Measurements from ENCODE around the gene RNF212.

RNF212 gene

DNA sequence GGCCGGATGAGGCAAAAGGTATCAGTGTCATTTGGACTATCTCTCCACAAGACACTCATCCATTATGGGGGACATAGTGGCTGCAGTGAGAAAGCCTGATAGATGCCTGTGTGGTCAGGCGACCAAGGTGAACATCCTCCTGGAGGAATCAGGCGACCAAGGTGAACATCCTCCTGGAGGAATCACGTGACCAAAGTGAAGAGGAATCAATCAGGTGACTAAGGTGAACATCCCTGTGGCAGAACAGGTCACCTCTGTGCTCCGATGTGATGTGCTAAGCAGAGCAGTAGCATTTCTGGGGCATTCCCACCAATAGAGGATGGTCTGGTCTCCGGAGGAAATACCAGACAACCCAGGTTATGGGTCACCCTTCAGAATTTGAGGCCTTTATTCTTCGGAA, 44.0 kb downstream of the RNF212 start:
- no peak overlapping the region for H3K27ac ChIP-seq (ENCODE audit: insufficient read depth, low read depth, low read length, poor library complexity, severe bottlenecking)
- WGBS, 2 experiments: 91 to 92% methylated on average over 7 of the region's 7 CpGs
- no peaks in the 10 kb centered on the region for H3K4me1 ChIP-seq (ENCODE audit: control insufficient read depth, insufficient read depth, low read length)
- no peaks in the 10 kb centered on the region for H3K36me3 ChIP-seq (ENCODE audit: control insufficient read depth, insufficient read depth, low read length)
- H3K9me3 ChIP-seq (ENCODE audit: control insufficient read depth, low read length): no peaks in the 10 kb centered on the region
- peaks cover 10% of the 10 kb centered on the region for H3K27me3 ChIP-seq (ENCODE audit: control insufficient read depth, insufficient read depth, low read length, poor library complexity, severe bottlenecking)
- H3K4me3 ChIP-seq (ENCODE audit: insufficient read depth, low read depth, low read length): no peak overlapping the region

- Histone ChIP-seq H3K27ac (ENCODE audit: insufficient read depth, low read depth, low read length, poor library complexity, severe bottlenecking) (no peak overlapping the region), H3K4me1 (ENCODE audit: control insufficient read depth, insufficient read depth, low read length) (no peaks in the 10 kb centered on the region), H3K9me3 (ENCODE audit: control insufficient read depth, low read length) (no peaks in the 10 kb centered on the region), H3K36me3 (ENCODE audit: control insufficient read depth, insufficient read depth, low read length) (no peaks in the 10 kb centered on the region), H3K4me3 (ENCODE audit: insufficient read depth, low read depth, low read length) (no peak overlapping the region), H3K27me3 (ENCODE audit: control insufficient read depth, insufficient read depth, low read length, poor library complexity, severe bottlenecking) (peaks cover 17% of the 10 kb centered on the region)
- WGBS, 2 experiments: 71 to 75% methylated on average over 3 to 4 of the region's 4 CpGs
Observed at GRCh38 chr4:1065732-1066131, 47.6 kb downstream of the RNF212 start.

GRCh38 chr4:1062419-1062818, 50.9 kb downstream of the RNF212 start:
- Histone ChIP-seq H3K4me3 (ENCODE audit: insufficient read depth, low read depth, low read length) (no peak overlapping the region), H3K36me3 (ENCODE audit: control insufficient read depth, insufficient read depth, low read length) (no peaks in the 10 kb centered on the region), H3K27me3 (ENCODE audit: control insufficient read depth, insufficient read depth, low read length, poor library complexity, severe bottlenecking) (peaks cover 17% of the 10 kb centered on the region), H3K27ac (ENCODE audit: insufficient read depth, low read depth, low read length, poor library complexity, severe bottlenecking) (no peak overlapping the region), H3K9me3 (ENCODE audit: control insufficient read depth, low read length) (no peaks in the 10 kb centered on the region), H3K4me1 (ENCODE audit: control insufficient read depth, insufficient read depth, low read length) (no peaks in the 10 kb centered on the region)
- 76 to 79% methylated on average over 7 of the region's 7 CpGs for WGBS, 2 experiments

DNA sequence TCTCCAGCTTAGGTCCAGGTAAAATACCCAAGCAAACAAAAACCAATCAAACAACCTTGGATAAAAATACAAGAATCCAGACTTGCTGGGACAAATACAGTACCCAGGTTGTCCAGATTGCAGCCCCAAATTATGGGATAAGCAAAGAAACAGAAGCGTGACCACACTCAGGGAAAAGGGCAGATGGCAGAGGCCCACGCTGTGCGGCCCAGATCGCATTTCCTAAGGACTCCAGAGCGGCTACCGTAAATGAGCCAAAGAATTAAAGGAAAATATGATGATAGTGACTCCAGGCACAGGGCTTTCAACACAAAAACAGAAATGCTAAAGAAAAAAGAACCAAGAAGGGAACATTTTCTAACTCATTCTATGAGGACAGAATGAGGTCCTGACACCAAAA, 51.6 kb downstream of the RNF212 start:
- Histone ChIP-seq H3K27me3 (ENCODE audit: control insufficient read depth, insufficient read depth, low read length, poor library complexity, severe bottlenecking) (peaks cover 15% of the 10 kb centered on the region), H3K36me3 (ENCODE audit: control insufficient read depth, insufficient read depth, low read length) (no peaks in the 10 kb centered on the region), H3K27ac (ENCODE audit: insufficient read depth, low read depth, low read length, poor library complexity, severe bottlenecking) (no peak overlapping the region), H3K9me3 (ENCODE audit: control insufficient read depth, low read length) (no peaks in the 10 kb centered on the region), H3K4me1 (ENCODE audit: control insufficient read depth, insufficient read depth, low read length) (no peaks in the 10 kb centered on the region), H3K4me3 (ENCODE audit: insufficient read depth, low read depth, low read length) (no peak overlapping the region)
- 90 to 95% methylated on average over 6 of the region's 6 CpGs for WGBS, 2 experiments

GRCh38 chr4:1061056-1061700, 52.2 kb downstream of the RNF212 start:
- H3K27ac ChIP-seq (ENCODE audit: insufficient read depth, low read depth, low read length, poor library complexity, severe bottlenecking): no peak overlapping the region
- H3K4me1 ChIP-seq (ENCODE audit: control insufficient read depth, insufficient read depth, low read length): no peaks in the 10 kb centered on the region
- WGBS, 2 experiments: 88 to 89% methylated on average over 14 of the region's 14 CpGs
- H3K4me3 ChIP-seq (ENCODE audit: insufficient read depth, low read depth, low read length): no peak overlapping the region
- no peaks in the 10 kb centered on the region for H3K36me3 ChIP-seq (ENCODE audit: control insufficient read depth, insufficient read depth, low read length)
- H3K9me3 ChIP-seq (ENCODE audit: control insufficient read depth, low read length): no peaks in the 10 kb centered on the region
- H3K27me3 ChIP-seq (ENCODE audit: control insufficient read depth, insufficient read depth, low read length, poor library complexity, severe bottlenecking): peaks cover 20% of the 10 kb centered on the region

DNA sequence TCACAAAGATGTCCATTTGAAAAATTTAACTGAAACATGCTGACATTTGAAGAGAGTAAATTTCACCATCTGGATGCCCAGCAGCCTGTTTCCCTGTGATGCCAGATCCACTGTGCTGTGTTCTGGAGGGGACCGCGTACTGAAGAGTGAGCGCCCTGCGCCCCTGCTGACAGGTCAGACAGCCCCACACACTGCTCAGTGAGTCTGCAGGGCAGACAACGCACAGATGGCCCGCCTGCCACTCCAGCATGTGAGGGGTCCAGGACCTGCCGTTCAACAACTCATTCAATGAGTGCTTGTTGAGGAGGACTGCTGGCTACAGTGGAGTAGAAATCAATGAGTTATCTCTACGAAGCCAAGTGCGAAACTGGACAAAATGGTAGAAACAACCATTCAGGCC, 52.7 kb downstream of the RNF212 start:
- H3K4me3 ChIP-seq (ENCODE audit: insufficient read depth, low read depth, low read length): no peak overlapping the region
- 90 to 94% methylated on average over 9 of the region's 9 CpGs for WGBS, 2 experiments
- H3K9me3 ChIP-seq (ENCODE audit: control insufficient read depth, low read length): no peaks in the 10 kb centered on the region
- H3K27me3 ChIP-seq (ENCODE audit: control insufficient read depth, insufficient read depth, low read length, poor library complexity, severe bottlenecking): peaks cover 24% of the 10 kb centered on the region
- H3K36me3 ChIP-seq (ENCODE audit: control insufficient read depth, insufficient read depth, low read length): no peaks in the 10 kb centered on the region
- no peak overlapping the region for H3K27ac ChIP-seq (ENCODE audit: insufficient read depth, low read depth, low read length, poor library complexity, severe bottlenecking)
- no peaks in the 10 kb centered on the region for H3K4me1 ChIP-seq (ENCODE audit: control insufficient read depth, insufficient read depth, low read length)

DNA sequence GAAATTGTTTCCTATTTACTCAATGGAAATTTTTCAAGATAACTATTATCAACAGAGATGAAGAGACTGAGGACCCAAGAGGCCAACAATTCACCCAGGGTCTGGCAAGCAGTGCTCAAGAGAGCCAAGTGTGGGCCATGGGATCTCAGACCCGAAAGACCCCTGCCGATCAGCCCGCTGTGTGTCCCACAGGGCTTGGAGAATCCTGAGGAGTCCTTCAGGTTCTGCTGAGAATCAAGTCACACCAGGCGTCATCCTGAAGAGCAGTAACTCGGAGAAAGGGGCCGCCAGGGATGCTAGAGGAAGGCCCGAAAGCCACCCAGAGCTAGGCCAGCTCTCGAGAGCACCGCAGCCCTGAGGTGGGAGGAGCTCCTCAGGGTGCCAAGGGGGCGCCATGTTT, 53.2 kb downstream of the RNF212 start:
- WGBS, 2 experiments: 72 to 77% methylated on average over 10 of the region's 10 CpGs
- Histone ChIP-seq H3K27ac (ENCODE audit: insufficient read depth, low read depth, low read length, poor library complexity, severe bottlenecking) (no peak overlapping the region), H3K36me3 (ENCODE audit: control insufficient read depth, insufficient read depth, low read length) (no peaks in the 10 kb centered on the region), H3K4me3 (ENCODE audit: insufficient read depth, low read depth, low read length) (no peak overlapping the region), H3K27me3 (ENCODE audit: control insufficient read depth, insufficient read depth, low read length, poor library complexity, severe bottlenecking) (peaks cover 27% of the 10 kb centered on the region), H3K9me3 (ENCODE audit: control insufficient read depth, low read length) (no peaks in the 10 kb centered on the region), H3K4me1 (ENCODE audit: control insufficient read depth, insufficient read depth, low read length) (no peaks in the 10 kb centered on the region)

GRCh38 chr4:1058997-1059665, 54.2 kb downstream of the RNF212 start:
- Histone ChIP-seq H3K9me3 (ENCODE audit: control insufficient read depth, low read length) (no peaks in the 10 kb centered on the region), H3K4me1 (ENCODE audit: control insufficient read depth, insufficient read depth, low read length) (no peaks in the 10 kb centered on the region), H3K36me3 (ENCODE audit: control insufficient read depth, insufficient read depth, low read length) (no peaks in the 10 kb centered on the region), H3K27ac (ENCODE audit: insufficient read depth, low read depth, low read length, poor library complexity, severe bottlenecking) (no peak overlapping the region), H3K4me3 (ENCODE audit: insufficient read depth, low read depth, low read length) (no peak overlapping the region), H3K27me3 (ENCODE audit: control insufficient read depth, insufficient read depth, low read length, poor library complexity, severe bottlenecking) (peaks cover 33% of the 10 kb centered on the region)
- WGBS, 2 experiments: 81 to 82% methylated on average over 16 of the region's 16 CpGs

DNA sequence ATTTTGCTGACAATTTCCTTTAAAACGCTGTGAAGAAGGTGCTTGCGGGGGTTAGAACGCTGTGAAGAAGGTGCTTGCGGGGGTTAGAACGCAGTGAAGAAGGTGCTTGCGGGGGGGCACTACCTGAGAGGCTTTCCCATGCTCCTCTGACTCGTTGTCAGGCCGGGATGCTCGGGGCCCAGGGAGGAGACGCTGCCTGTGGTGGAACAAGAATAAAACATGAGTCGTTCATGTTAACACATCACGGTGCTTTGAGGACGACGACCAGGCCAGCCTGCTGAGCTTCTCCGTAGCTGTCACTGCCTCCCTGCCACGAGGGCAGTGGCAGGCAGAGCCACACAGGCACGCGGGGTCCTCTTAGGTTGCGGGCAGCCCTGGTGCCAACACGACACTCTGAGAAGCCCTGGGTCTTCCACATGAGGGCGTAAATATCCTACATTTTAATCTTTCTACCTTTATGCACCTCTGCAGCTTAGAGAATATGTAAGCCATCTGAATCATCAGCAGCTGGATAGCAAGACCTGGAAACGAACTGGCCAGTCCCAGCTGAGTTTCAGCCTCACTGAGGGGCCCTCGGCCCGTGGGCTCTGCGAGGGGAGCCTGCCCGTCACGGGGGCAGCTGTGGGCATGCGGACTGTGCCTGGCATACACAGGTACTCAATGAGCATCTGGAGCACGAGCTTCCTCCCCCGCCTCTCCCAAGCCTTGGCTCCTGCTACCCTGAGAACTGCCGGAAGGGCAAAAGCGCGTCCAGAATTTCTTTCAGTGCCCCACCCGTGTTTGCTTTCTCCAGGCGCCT, 55.0 kb downstream of the RNF212 start:
- Histone ChIP-seq H3K36me3 (ENCODE audit: control insufficient read depth, insufficient read depth, low read length) (no peaks in the 10 kb centered on the region), H3K27ac (ENCODE audit: insufficient read depth, low read depth, low read length, poor library complexity, severe bottlenecking) (no peak overlapping the region), H3K27me3 (ENCODE audit: control insufficient read depth, insufficient read depth, low read length, poor library complexity, severe bottlenecking) (peaks cover 39% of the 10 kb centered on the region), H3K4me3 (ENCODE audit: insufficient read depth, low read depth, low read length) (no peak overlapping the region), H3K4me1 (ENCODE audit: control insufficient read depth, insufficient read depth, low read length) (no peaks in the 10 kb centered on the region), H3K9me3 (ENCODE audit: control insufficient read depth, low read length) (no peaks in the 10 kb centered on the region)
- WGBS, 2 experiments: 77 to 83% methylated on average over 35 of the region's 35 CpGs

DNA sequence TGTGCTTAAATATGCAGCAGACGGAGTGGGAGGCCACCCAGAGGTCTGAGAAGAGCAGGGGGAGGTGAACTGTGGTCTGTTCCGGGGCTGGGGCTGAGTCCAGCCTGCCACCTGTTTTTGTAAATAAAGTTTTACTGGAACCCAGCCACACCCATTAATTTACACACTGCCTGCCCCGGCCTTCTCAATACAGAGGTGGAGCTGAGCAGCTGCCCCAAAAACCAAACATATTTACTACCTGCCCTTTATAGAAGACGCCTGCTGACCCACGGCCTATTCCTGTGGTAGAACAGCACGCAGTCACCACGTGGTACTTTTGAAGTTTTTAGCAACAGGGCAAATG, 56.0 kb downstream of the RNF212 start:
- Histone ChIP-seq H3K27ac (ENCODE audit: insufficient read depth, low read depth, low read length, poor library complexity, severe bottlenecking) (no peak overlapping the region), H3K9me3 (ENCODE audit: control insufficient read depth, low read length) (no peaks in the 10 kb centered on the region), H3K4me3 (ENCODE audit: insufficient read depth, low read depth, low read length) (no peak overlapping the region), H3K27me3 (ENCODE audit: control insufficient read depth, insufficient read depth, low read length, poor library complexity, severe bottlenecking) (peaks cover 49% of the 10 kb centered on the region), H3K36me3 (ENCODE audit: control insufficient read depth, insufficient read depth, low read length) (no peaks in the 10 kb centered on the region), H3K4me1 (ENCODE audit: control insufficient read depth, insufficient read depth, low read length) (no peaks in the 10 kb centered on the region)
- WGBS, 2 experiments: 89 to 91% methylated on average over 7 of the region's 7 CpGs

Data from ectodermal cell (in vitro differentiated cells).